Erythroblast (primary cell): ENCODE results near the gene PLEKHA4.

Experiments used
- GATA1 ChIP-seq: IDR thresholded peaks from 2 replicates; pipeline ENCODE4 v1.6.1; 2011; ENCODE audit warnings: low read depth, mild to moderate bottlenecking, control low read depth, low read length, moderate library complexity
- POLR2A ChIP-seq: IDR thresholded peaks from 2 replicates; pipeline ENCODE4 v1.6.1; 2011; ENCODE audit warnings: mild to moderate bottlenecking, low read length

DNA sequence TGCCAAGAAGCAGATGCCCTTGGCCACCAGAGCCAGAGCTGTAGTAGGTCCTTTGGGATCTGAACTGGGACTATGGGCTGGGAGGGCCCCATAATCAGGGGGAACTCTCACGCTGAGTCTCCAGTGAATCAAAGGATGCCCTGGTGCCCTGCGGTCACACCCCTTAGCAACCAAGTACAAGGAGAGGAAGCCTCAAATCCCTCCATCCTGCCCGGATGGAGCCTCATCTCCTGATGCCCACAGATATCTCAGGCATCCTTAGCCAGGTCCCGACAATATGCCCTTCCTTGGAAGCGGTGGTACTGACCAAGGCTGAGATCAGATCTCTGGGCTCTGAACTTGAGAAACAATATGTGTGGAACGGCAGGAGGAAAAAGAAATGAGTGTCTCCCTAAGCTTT, 1.7 kb downstream of the PLEKHA4 start:
- TF ChIP-seq POLR2A (no peak), GATA1 (no peak)
